Left kidney (tissue), 8 donors: ENCODE data around the gene SGPP2. TPM values are rescaled to one million over a fixed set of nuclear protein-coding genes. Genes with fewer than 3 reads are reported as not detected.
"Not testable (repeated sequence)": the region's sequence is repeated elsewhere in the genome, so short reads cannot be mapped to it uniquely, and the experiment has no call there.

ENCODE experiments used
- DNase-seq: peaks from one replicate; pipeline ENCODE4 v3.0.0-alpha.2; 2013
- long read RNA-seq, 8 donors: transcript quantifications; one replicate each; lab custom pipeline, GENCODE V29; 2026
- polyA plus RNA-seq: library from polyadenylated mRNA; unstranded; fragments of 120-200 nt; gene quantifications from one replicate; pipeline ENCODE4 v1.2.1, GENCODE V29; 2013; ENCODE audit not compliant: insufficient read length

The SGPP2 gene, protein sequence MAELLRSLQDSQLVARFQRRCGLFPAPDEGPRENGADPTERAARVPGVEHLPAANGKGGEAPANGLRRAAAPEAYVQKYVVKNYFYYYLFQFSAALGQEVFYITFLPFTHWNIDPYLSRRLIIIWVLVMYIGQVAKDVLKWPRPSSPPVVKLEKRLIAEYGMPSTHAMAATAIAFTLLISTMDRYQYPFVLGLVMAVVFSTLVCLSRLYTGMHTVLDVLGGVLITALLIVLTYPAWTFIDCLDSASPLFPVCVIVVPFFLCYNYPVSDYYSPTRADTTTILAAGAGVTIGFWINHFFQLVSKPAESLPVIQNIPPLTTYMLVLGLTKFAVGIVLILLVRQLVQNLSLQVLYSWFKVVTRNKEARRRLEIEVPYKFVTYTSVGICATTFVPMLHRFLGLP
- 17.4 TPM for polyA plus RNA-seq
- long read RNA-seq, donor 1, partial matches to known transcripts = 0 of 4 reads
- long read RNA-seq, donor 1, other reads (novel, unspliced or antisense) = 0 of 4 reads
- long read RNA-seq, donor 2, transcript SGPP2-201 (5 exons, 3,336 nt) = major isoform, 5 of 5 reads
- long read RNA-seq, donor 2, partial matches to known transcripts = 0 of 5 reads
- long read RNA-seq, donor 2, other reads (novel, unspliced or antisense) = 0 of 5 reads
- long read RNA-seq, donor 3 = 0 reads
- long read RNA-seq, donor 4 = 0 reads
- long read RNA-seq, donor 5, transcript SGPP2-201 (5 exons, 3,336 nt) = major isoform, 5 of 5 reads
- long read RNA-seq, donor 5, partial matches to known transcripts = 0 of 5 reads
- long read RNA-seq, donor 5, other reads (novel, unspliced or antisense) = 0 of 5 reads
- long read RNA-seq, donor 6, partial matches to known transcripts = 0 of 3 reads
- long read RNA-seq, donor 6, other reads (novel, unspliced or antisense) = 0 of 3 reads
- long read RNA-seq, donor 7, transcript SGPP2-201 (5 exons, 3,336 nt) = major isoform, 5 of 5 reads
- long read RNA-seq, donor 7, partial matches to known transcripts = 0 of 5 reads
- long read RNA-seq, donor 7, other reads (novel, unspliced or antisense) = 0 of 5 reads
- long read RNA-seq, donor 8, partial matches to known transcripts = 0 of 1 reads
- long read RNA-seq, donor 8, other reads (novel, unspliced or antisense) = 0 of 1 reads

GRCh38 chr2:222424276-222424728, at the start of gene SGPP2:
SGPP2 (plus strand) TSS chr2:222424543; CDS start chr2:222424603, 60 bp downstream.
- no peak for DNase-seq

- DNase-seq = no peak
Observed at GRCh38 chr2:222375798-222376197, 48.5 kb upstream of the SGPP2 start.

DNA sequence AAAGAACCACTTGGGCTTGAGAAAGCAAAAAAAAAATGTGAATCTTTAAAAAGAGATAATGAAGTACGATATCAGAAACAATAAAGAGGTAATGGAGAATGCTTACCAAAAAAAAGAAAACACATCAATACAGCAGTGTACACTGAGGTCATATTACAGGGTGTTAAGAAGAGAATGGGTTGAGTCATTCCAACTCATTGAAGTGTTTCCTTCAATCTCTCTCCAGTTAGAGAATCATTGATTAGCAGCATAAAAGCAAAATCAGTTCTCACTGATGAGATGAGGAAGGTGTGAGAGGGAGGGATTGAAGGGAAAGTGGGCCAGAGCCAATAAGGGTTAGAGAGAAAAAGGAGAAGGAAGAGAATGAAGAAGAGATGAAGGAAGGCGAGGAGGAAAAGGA, 43.9 kb upstream of the SGPP2 start:
- no peak for DNase-seq

DNA sequence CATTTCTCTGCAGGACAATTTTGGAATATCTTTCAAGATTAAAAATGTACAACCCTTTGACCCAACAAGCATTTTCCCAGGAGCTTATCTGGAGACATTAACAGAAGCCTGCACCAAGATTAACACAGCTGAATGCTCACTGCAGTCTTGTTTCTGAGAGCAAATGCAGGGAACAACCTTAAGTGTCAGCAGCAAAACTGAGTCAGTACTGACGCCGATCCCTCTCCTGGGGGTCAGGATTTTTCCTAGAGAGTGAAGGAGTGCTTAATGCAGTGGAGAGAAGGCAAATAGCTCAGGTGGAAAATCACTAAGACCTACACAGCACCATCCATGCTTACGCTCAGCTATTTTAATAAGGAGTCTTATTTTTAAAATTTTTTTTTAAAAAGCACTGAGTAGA, 42.8 kb upstream of the SGPP2 start:
- DNase-seq = no peak

DNA sequence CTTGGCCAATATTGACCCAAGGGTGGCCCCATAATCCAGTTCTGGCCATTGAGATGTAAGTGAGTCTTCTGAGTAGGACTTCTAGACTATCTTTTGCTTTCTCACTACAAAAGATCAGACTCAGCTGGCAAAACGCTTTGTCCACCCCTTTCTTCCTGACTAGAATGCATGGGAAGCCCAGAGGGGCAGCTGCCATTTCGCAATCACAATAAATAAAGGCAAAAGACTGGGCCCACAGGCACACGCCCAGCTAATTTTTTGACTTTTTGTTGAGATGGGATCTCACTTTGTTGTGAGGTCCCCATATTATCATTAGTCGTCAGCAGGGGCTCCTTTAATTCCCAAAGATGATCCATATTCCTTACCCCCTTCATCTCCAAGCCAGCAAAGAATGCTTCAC, 41.1 kb upstream of the SGPP2 start:
- DNase-seq = no peak

DNA sequence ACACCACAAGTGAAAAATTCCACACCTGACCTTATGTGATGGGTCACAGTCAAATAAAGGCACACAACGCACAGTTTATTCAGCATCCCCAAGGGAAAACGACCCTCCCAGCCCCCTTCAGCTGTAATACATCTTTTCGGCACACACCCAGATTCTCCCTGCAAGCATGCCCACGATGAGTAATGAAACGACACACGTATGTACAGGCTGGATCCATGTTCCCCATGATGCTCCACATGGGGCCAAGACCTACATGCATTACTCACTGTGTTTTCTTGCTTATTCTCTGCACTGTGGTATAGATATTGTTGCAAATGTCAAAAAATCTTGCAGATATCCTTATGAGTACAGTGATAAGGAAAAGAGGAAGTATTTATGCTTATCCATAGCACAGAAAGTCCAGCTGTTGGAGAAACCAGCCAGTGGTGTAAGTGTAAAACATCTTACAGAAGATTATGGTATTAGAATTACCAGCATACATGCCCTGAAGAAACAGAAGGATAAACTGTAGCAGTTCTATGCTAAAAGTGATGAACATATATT, 32.5 kb upstream of the SGPP2 start:
- DNase-seq = no peak

GRCh38 chr2:222393733-222394267, 30.5 kb upstream of the SGPP2 start:
- DNase-seq = no peak

GRCh38 chr2:222398446-222398885, 25.9 kb upstream of the SGPP2 start:
- DNase-seq = no peak

DNA sequence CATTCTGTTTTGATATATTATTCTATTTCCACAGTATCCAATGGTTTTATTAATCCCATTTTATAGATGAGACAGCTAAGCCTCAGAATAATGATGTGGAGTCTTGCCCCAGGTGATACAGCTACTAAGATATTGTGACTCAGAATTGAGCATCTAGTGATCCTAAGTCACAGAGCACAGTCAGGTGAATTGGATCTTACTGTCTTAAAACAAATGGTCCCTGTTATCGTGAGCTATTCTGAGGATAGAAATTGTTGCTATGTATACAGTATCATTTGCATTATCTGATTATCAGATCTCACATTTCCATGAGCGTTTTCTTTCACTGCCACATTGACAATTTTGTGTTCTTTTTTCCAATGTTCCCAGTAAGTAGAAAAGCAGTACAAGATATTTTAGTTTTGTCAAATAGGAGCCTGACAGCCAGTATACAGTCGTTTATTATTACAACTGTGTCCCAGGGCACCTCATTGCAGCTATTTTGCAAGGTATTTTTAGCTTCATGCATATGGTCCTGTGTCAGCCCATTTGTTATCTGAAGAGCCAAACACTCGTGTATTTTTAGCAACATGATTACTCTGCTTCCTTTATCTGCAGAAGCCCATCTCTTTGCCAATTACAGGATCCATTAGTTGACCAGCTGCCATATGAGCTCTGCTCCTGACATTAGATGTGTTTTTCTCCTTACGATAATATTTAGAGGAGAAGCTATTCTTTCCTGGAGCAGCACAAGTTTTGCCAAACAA, 25.1 kb upstream of the SGPP2 start:
- no peak for DNase-seq

GRCh38 chr2:222404151-222404905, 20.0 kb upstream of the SGPP2 start:
- no peak for DNase-seq

DNA sequence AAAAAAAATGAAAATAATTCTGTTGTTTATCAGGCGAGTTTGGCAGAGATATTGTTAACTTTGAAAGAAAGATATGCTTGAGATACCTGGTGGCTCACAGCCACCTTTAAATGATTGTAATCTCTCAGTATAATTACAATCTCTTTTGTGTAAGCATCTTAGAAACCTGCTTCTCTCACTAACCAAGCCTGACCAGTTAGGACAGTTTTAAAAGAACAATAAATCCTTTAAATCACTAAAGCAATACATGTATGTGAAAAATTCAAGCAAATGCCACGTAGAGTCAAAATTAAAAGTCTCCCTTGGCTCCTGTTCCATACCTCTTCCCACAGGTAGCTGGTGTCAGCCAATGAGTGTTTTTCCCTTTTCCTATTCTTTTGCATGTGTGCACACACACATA, 15.7 kb upstream of the SGPP2 start:
- DNase-seq = no peak

GRCh38 chr2:222410534-222410933, 13.8 kb upstream of the SGPP2 start:
- no peak for DNase-seq

DNA sequence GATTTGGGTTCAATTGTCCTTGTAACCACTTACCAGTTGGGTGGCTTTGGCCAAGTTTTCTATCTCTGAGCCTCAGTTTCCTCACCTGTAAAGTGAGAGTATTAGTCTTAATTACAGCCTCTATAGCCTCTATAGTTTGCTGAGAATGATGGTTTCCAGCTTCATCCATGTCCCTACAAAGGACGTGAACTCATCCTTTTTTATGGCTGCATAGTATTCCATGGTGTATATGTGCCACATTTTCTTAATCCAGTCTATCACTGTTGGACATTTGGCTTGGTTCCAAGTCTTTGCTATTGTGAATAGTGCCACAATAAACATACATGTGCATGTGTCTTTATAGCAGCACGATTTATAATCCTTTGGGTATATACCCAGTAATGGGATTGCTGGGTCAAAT, 12.0 kb upstream of the SGPP2 start:
- not testable (repeated sequence) for DNase-seq

DNA sequence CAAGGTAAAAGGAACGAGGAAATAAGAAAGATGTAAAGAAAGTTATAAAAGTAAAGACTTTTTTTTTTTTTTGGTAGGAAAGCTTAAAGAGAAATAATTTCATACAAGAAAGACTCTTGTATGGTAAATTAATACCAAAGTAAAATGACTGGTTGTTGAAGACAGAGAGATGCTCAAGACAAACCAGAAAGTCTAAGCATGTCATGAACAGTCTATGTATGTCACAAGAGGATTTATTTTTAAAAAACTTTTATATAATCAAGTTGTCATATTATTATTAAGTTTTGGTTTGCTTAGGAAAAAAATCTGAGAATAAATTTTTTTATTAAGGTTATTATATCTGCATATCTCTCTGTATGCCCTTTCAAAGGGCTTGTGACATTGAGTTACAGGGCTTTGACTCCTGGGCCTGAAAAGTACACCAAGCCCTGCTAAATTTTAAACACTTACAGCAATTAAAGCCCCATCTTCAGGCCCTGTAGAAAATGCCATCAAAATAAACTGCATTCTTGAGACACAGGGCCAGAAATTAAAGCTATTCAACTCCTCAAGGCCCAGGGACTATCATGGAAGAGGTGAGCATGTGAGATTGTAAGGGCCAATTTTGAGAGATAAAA, 10.9 kb upstream of the SGPP2 start:
- DNase-seq = no peak

GRCh38 chr2:222418739-222419138, 5.6 kb upstream of the SGPP2 start:
- DNase-seq = no peak

- DNase-seq = no peak
Observed at GRCh38 chr2:222420508-222420907, 3.8 kb upstream of the SGPP2 start.

DNA sequence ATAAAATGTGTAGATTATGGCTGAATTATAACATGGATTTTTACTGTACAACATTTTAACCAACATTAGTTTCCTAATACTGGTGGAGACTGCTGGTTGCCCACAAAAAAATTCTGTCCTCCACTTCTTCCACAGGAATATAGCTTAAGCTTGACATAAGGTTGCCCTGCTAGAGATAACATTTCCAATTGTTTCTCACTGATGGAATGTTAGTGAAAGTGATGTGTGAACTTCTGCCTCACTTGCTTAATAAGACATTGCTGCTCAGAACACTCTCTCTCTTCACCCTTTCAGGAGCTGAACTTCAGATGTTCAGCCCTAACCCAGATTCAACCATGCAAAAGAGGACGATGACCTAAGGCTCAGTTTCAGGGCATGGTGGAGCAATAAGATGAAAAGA, 2.7 kb upstream of the SGPP2 start:
- DNase-seq = no peak

- no peak for DNase-seq
Observed at GRCh38 chr2:222423186-222423585, 1.2 kb upstream of the SGPP2 start.

- DNase-seq = no peak
Observed at GRCh38 chr2:222423632-222424275, 589 bp upstream of the SGPP2 start.
